Mesenchymal stem cell (in vitro differentiated cells and primary cell): Measurements from ENCODE around the gene ULK4.
A peak's percentile ranks its signal among the peaks of the same experiment; 100 is the strongest.

Experiments
- DNase-seq: peaks from one replicate; pipeline ENCODE4 v3.0.0-alpha.2; 2013
- H2AFZ ChIP-seq: one replicate; pipeline ENCODE4 v1.6.1; 2013; ENCODE audit warnings: low read depth, mild to moderate bottlenecking, control low read depth, inconsistent platforms, low read length, moderate library complexity
- H2AK5ac ChIP-seq: 2 replicates; pipeline ENCODE4 v1.6.1; 2013; ENCODE audit warnings: low read length, moderate library complexity, mild to moderate bottlenecking, inconsistent platforms; ENCODE audit not compliant: severe bottlenecking
- H2BK120ac ChIP-seq: one replicate; pipeline ENCODE4 v1.6.1; 2013; ENCODE audit warnings: low read depth, mild to moderate bottlenecking, inconsistent platforms, low read length, moderate library complexity
- H2BK12ac ChIP-seq, 2 experiments: one replicate each; pipeline ENCODE4 v1.6.1; 2013; ENCODE audit warnings: inconsistent platforms in 2 of 2, low read length in 2 of 2, mild to moderate bottlenecking in 2 of 2, moderate library complexity in 2 of 2, control low read depth in 1 of 2
- H2BK15ac ChIP-seq: one replicate; pipeline ENCODE4 v1.6.1; 2013; ENCODE audit warnings: mild to moderate bottlenecking, low read depth, inconsistent platforms; ENCODE audit not compliant: poor library complexity, severe bottlenecking
- H2BK5ac ChIP-seq: 2 replicates; pipeline ENCODE4 v1.6.1; 2013; ENCODE audit warnings: low read depth, mild to moderate bottlenecking, low read length, control low read depth, inconsistent platforms; ENCODE audit not compliant: poor library complexity, severe bottlenecking
- H3K14ac ChIP-seq, 2 experiments: one replicate each; pipeline ENCODE4 v1.6.1; 2013; ENCODE audit warnings: inconsistent platforms in 2 of 2, low read length in 2 of 2, control low read depth in 1 of 2, mild to moderate bottlenecking in 1 of 2, moderate library complexity in 1 of 2
- H3K18ac ChIP-seq, 2 experiments: one replicate each; pipeline ENCODE4 v1.6.1; 2013; ENCODE audit warnings: inconsistent platforms in 2 of 2, low read length in 2 of 2, control low read depth in 1 of 2, low read depth in 1 of 2, mild to moderate bottlenecking in 1 of 2
- H3K23ac ChIP-seq, 2 experiments: one replicate each; pipeline ENCODE4 v1.6.1; 2013; ENCODE audit warnings: inconsistent platforms in 2 of 2, low read length in 2 of 2, mild to moderate bottlenecking in 2 of 2, moderate library complexity in 2 of 2, control low read depth in 1 of 2
- H3K27ac ChIP-seq: 2 replicates; pipeline ENCODE4 v1.5.1; 2013; ENCODE audit warnings: mild to moderate bottlenecking, moderate library complexity, low read length, control low read depth, inconsistent platforms; ENCODE audit not compliant: poor library complexity, severe bottlenecking
- H3K27me3 ChIP-seq, 2 experiments: 2 replicates each; pipeline versions ENCODE4 v1.6.1 to v1.7.0; 2013; ENCODE audit warnings: low read length in 2 of 2, mild to moderate bottlenecking in 2 of 2, moderate library complexity in 2 of 2, control low read depth in 1 of 2, inconsistent platforms in 1 of 2; ENCODE audit not compliant: control insufficient read depth in 1 of 2, insufficient read depth in 1 of 2
- H3K36me3 ChIP-seq, 2 experiments: 2 replicates each; pipeline versions ENCODE4 v1.6.1 to v1.7.0; 2013; ENCODE audit warnings: low read length in 2 of 2, control low read depth in 1 of 2, inconsistent platforms in 1 of 2, low read depth in 1 of 2, mild to moderate bottlenecking in 1 of 2; ENCODE audit not compliant: insufficient read depth in 2 of 2, control insufficient read depth in 1 of 2
- H3K4ac ChIP-seq, 2 experiments: one replicate each; pipeline ENCODE4 v1.6.1; 2013; ENCODE audit warnings: inconsistent platforms in 2 of 2, low read length in 2 of 2, mild to moderate bottlenecking in 2 of 2, moderate library complexity in 2 of 2, control low read depth in 1 of 2, low read depth in 1 of 2
- H3K4me1 ChIP-seq: 2 replicates; pipeline ENCODE4 v1.6.1; 2013; ENCODE audit warnings: low read depth, low read length, control low read depth; ENCODE audit not compliant: control insufficient read depth, insufficient read depth
- H3K4me2 ChIP-seq: 2 replicates; pipeline ENCODE4 v1.6.1; 2013; ENCODE audit warnings: low read length, mild to moderate bottlenecking, inconsistent platforms; ENCODE audit not compliant: poor library complexity, severe bottlenecking
- H3K4me3 ChIP-seq, 2 experiments: 2 replicates each; pipeline versions ENCODE4 v1.5.1 to v1.7.0; 2013; ENCODE audit warnings: low read length in 2 of 2, mild to moderate bottlenecking in 2 of 2, control low read depth in 1 of 2, low read depth in 1 of 2; ENCODE audit not compliant: insufficient read depth in 1 of 2
- H3K79me1 ChIP-seq: replicated peaks from 2 replicates; pipeline ENCODE4 v1.6.1; 2013; ENCODE audit warnings: mild to moderate bottlenecking, control low read depth, low read length, inconsistent platforms; ENCODE audit not compliant: poor library complexity, severe bottlenecking
- H3K9ac ChIP-seq: 2 replicates; pipeline ENCODE4 v1.7.0; 2013; ENCODE audit warnings: mild to moderate bottlenecking, low read length, moderate library complexity
- H3K9me3 ChIP-seq: 2 replicates; pipeline ENCODE4 v1.7.0; 2013; ENCODE audit warnings: mild to moderate bottlenecking, low read length; ENCODE audit not compliant: control insufficient read depth
- H4K8ac ChIP-seq: one replicate; pipeline ENCODE4 v1.6.1; 2013; ENCODE audit warnings: inconsistent platforms, mild to moderate bottlenecking, low read length, moderate library complexity
- H4K91ac ChIP-seq: one replicate; pipeline ENCODE4 v1.6.1; 2013; ENCODE audit warnings: mild to moderate bottlenecking, low read length, inconsistent platforms
- WGBS: methylation state at CpG from one replicate; pipeline ENCODE4 v1.1.7; 2013; ENCODE audit warnings: mixed read lengths; 5-methylcytosine and 5-hydroxymethylcytosine counted together

ULK4 gene

DNA sequence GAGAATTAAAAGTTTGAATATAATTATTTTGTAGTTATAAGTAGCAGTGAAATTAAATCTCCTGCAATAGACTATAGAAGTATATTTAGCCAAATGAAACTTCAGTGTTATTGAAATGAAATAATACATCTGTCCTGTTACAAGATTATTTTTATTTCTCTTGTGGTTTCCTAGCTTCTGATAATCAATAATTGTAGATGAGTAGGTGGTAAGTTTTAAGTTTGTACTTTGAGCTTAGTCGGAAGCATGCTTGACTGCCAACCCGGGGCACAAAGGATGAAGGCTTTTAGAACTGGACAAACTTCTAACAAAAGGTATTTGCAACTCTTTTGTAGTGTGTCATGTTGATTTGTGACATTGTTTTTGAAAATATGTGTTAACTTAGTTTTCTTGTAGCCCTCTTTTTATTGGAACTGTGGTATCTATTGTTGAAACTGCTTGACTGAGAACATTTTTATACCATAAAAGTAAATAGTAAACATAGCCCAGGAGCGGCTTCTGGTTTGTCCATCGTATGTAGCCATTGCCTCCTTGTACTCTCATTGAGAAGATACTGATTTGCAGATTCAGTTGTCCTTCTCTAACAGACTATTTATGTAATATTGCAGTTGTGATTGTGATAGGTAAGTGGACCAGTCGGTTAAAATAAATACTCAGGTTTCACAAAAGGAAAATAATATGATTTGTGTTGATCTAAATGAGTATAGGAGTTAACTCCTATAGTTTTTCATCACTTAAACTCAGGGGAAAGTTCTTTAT is 759.6 kb downstream of the ULK4 start:
- no peak overlapping the region for H2AK5ac ChIP-seq
- peak overlapping the region in 1 of 2 experiments; percentile 85 for H3K4me3 ChIP-seq
- no peak overlapping the region for H2AFZ ChIP-seq
- no peak overlapping the region for H4K91ac ChIP-seq
- no peaks in the 10 kb centered on the region for H3K27me3 ChIP-seq
- H2BK15ac ChIP-seq, result no peak overlapping the region
- DNase-seq, result peak; percentile 43
- H3K23ac ChIP-seq, result no peak overlapping the region
- no peak overlapping the region for H2BK12ac ChIP-seq
- H3K27ac ChIP-seq, result peak overlapping the region; percentile 43
- no peak overlapping the region for H2BK120ac ChIP-seq
- 17% methylated on average over 4 of the region's 5 CpGs for WGBS
- H3K4me2 ChIP-seq, result peak overlapping the region; percentile 82
- H3K36me3 ChIP-seq, result no peaks in the 10 kb centered on the region
- no peak overlapping the region for H3K18ac ChIP-seq
- H3K4ac ChIP-seq, result no peak overlapping the region
- no peaks in the 10 kb centered on the region for H3K9me3 ChIP-seq
- no peak overlapping the region for H2BK5ac ChIP-seq
- peaks cover 7% of the 10 kb centered on the region for H3K4me1 ChIP-seq
- no peak overlapping the region for H4K8ac ChIP-seq
- no peak overlapping the region for H3K14ac ChIP-seq
- peak overlapping the region; percentile 89 for H3K9ac ChIP-seq
- H3K79me1 ChIP-seq, result peaks cover 4% of the 10 kb centered on the region

DNA sequence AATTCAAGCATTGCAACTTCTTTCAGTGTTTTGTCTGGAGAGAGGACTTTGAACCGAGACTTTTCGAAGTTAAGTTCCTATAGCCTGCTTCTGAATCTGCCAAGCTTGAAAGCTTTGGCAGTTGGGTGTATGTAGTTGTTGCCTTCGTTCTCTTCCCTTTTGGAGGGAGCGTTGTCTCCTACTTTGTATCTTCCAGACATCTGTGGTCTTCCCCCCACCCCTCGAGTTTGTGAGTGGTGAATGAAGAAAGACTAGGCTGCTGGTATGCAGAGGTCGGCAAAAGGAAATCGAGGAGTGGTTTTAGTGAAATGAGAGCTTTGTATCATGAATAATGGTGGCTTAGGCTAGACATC is 761.3 kb downstream of the ULK4 start:
- peaks cover 7% of the 10 kb centered on the region for H3K4me1 ChIP-seq
- no peak overlapping the region for H2BK120ac ChIP-seq
- H2AK5ac ChIP-seq, result no peak overlapping the region
- H3K4me2 ChIP-seq, result peak overlapping the region; percentile 77
- H3K27ac ChIP-seq, result peak overlapping the region; percentile 74
- H3K4ac ChIP-seq, result no peak overlapping the region
- H3K79me1 ChIP-seq, result peaks cover 4% of the 10 kb centered on the region
- peak overlapping the region; percentile 73 for H2BK5ac ChIP-seq
- H3K23ac ChIP-seq, result no peak overlapping the region
- H2AFZ ChIP-seq, result no peak overlapping the region
- DNase-seq, result peak; percentile 78
- H3K18ac ChIP-seq, result no peak overlapping the region
- 0% methylated on average over 6 of the region's 7 CpGs for WGBS
- H3K9ac ChIP-seq, result peak overlapping the region; percentile 89
- peak overlapping the region; percentile 46 to 85 for H3K4me3 ChIP-seq
- H3K9me3 ChIP-seq, result no peaks in the 10 kb centered on the region
- H3K36me3 ChIP-seq, result no peaks in the 10 kb centered on the region
- H4K91ac ChIP-seq, result no peak overlapping the region
- H2BK12ac ChIP-seq, result no peak overlapping the region
- no peaks in the 10 kb centered on the region for H3K27me3 ChIP-seq
- no peak overlapping the region for H4K8ac ChIP-seq
- no peak overlapping the region for H2BK15ac ChIP-seq
- H3K14ac ChIP-seq, result no peak overlapping the region

DNA sequence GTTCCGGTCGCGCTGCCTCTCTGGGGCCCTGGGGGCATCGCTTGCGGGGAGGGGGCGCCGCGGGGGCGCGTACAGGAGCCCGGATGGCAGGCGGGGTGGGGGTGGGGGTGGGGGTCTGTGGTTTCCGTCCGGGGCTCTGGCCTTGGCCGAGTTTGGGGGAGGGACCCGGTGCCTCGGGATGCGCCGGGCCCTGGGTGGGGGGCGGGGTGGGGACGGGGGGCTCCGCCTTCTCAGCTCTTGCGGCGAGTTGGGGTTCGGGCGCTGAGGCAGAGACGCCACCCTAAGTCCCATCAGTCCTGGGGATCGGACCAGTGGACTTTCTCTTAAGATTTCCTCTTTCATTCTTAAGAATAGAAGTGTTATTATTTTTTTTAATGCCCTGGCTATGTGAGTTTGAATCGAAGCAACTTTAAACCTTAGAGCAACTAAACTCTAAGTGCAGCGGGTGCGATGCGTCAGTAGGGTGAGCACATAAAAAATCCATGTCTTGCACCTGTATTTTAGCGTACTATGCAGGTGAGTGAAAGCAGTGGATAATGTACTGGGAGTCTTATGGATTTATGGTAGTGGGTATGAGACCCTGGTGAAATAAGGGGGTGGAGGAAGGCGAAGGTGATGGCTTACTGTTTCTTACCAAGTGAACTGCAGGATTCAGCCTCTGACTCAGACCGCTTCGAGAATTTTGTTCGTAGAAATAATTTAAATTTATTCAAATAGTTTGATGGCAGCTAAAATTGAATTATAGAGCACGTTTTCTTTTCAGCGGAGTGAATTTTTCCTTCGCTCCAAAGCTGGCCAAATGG is 761.8 kb downstream of the ULK4 start:
- Histone ChIP-seq H3K79me1 (peaks cover 4% of the 10 kb centered on the region), H2AK5ac (peak overlapping the region; percentile 48), H2BK12ac (peak overlapping the region in 1 of 2 experiments; percentile 84), H3K27me3 (no peaks in the 10 kb centered on the region), H3K27ac (peak overlapping the region; percentile 74), H4K91ac (no peak overlapping the region), H3K14ac (peak overlapping the region; percentile 3 to 71), H3K4me3 (peak overlapping the region; percentile 91 to 97), H2BK120ac (peak overlapping the region; percentile 99), H4K8ac (no peak overlapping the region), H3K4ac (peak overlapping the region in 1 of 2 experiments; percentile 100), H3K9me3 (no peaks in the 10 kb centered on the region), H3K4me2 (peak overlapping the region; percentile 77), H2BK5ac (peak overlapping the region; percentile 74), H3K36me3 (no peaks in the 10 kb centered on the region), H3K18ac (peak overlapping the region; percentile 93 to 100), H3K4me1 (peaks cover 5% of the 10 kb centered on the region), H3K23ac (peak overlapping the region in 1 of 2 experiments; percentile 52), H2AFZ (peak overlapping the region; percentile 81), H2BK15ac (peak overlapping the region; percentile 98), H3K9ac (peak overlapping the region; percentile 97)
- WGBS, result under 1% methylated on average over 13 of the region's 40 CpGs
- peak; percentile 56 for DNase-seq
